ENCODE data around the gene ELAPOR2.
"Not testable (repeated sequence)": the region's sequence is repeated elsewhere in the genome, so short reads cannot be mapped to it uniquely, and the experiment has no call there.

Gene ELAPOR2

DNA sequence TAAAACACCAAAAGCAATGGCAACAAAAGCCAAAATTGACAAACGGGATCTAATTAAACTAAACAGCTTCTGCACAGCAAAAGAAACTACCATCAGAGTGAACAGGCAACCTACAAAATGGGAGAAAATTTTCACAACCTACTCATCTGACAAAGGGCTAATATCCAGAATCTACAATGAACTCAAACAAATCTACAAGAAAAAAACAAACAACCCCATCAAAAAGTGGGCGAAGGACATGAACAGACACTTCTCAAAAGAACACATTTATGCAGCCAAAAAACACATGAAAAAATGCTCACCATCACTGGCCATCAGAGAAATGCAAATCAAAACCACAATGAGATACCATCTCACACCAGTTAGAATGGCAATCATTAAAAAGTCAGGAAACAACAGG lies 14.7 kb downstream of the ELAPOR2 start:
- not testable (repeated sequence) for DNase-seq

DNA sequence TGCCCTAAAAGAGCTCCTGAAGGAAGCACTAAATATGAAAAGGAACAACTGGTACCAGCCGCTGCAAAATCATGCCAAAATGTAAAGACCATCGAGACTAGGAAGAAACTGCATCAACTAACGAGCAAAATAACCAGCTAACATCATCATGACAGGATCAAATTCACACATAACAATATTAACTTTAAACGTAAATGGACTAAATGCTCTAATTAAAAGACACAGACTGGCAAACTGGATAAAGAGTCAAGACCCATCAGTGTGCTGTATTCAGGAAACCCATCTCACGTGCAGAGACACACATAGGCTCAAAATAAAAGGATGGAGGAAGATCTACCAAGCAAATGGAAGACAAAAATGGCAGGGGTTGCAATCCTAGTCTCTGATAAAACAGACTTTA lies 17.9 kb downstream of the ELAPOR2 start:
- DNase-seq: not testable (repeated sequence)

DNA sequence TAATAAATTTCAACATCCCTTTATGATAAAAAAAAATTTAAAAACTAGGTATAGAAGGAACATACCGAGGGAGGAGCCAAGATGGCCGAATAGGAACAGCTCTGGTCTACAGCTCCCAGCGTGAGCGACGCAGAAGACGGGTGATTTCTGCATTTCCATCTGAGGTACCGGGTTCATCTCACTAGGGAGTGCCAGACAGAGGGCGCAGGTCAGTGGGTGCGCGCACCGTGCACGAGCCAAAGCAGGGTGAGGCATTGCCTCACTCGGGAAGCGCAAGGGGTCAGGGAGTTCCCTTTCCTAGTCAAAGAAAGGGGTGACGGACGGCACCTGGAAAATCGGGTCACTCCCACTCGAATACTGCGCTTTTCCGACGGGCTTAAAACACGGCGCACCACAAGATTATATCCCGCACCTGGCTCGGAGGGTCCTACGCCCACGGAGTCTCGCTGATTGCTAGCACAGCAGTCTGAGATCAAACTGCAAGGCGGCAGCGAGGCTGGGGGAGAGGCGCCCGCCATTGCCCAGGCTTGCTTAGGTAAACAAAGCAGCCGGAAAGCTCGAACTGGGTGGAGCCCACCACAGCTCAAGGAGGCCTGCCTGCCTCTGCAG lies 19.7 kb downstream of the ELAPOR2 start:
- not testable (repeated sequence) for DNase-seq

DNA sequence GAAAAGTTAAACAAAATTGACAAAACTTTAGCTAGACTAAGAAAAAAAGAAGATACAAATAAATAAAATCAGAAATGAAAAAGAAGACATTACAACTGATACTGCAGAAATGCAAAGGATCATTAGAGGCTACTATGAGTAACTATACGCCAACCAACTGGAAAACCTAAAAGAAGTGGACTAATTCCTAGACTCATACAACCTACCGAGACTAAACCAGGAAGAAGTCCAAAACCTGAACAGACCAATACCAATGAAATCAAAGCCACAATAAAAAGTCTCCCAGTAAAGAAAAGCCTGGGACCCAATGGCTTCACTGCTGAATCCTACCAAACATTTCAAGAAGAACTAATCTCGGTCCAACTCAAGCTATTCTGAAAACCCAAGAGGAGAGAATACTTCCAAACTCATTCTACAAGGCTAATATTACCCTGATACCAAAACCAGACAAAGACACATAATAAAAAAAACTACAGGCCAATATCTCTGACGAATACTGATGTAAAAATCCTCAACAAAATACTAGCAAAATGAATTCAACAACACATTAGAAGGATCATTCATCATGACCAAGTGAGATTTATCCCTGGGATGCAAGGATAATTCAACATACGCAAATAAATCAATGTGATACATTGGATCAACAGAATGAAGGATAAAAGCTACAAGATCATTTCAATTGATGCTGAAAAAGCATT lies 20.3 kb downstream of the ELAPOR2 start:
- no peak for DNase-seq

DNA sequence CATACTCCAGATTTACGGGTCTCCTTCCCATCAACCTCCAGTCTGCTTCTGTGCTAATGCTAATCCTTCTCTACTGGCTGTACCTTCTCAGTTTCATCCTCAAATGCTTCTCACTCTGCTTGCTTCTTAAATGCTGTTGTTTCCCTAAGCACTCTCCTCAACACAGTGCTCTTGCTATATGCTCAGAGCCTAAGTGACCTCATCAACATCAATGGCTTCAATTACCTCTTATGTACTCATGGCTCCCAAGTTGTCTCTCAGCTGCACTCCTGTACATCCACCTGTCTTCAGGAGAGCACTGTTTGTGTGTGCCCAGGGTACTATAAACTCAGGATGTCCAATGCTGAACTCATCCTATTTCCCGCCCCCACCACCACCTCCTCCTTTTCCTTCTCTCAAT lies 22.5 kb downstream of the ELAPOR2 start:
- DNase-seq: no peak

DNA sequence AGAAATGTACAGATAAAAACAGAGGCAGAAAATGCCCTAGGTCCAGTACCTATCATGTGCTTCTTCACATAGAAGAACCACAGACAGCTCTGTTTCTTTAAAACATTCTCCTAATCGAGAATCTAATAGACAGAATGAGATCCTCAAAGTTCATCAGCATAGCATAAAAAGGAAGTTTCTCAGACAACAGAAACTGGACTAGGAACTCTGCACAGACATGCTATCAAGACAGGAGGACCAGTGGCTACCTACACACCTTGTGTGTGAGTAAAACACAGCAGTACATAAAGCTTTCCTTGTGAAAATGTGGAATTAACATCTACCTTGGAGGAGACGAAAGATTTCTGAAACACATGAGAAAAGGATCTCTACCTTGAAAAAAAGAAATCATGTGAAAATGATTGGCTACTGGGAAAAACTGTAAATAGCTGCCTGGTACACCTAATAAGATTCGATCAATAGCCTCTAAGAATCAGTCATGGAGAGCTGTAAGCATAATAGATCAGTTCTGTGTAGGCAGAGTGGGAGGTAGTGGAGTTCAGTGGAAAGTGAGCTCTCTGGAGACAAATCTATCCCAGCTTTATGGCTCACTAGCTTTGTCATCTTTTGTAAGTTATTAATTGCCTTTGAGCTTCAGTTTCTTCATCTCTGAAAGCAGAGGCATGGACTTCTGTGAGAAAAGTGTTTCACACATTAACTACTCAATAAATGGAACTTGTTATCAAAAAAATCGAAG lies 26.7 kb downstream of the ELAPOR2 start:
- DNase-seq: no peak

DNA sequence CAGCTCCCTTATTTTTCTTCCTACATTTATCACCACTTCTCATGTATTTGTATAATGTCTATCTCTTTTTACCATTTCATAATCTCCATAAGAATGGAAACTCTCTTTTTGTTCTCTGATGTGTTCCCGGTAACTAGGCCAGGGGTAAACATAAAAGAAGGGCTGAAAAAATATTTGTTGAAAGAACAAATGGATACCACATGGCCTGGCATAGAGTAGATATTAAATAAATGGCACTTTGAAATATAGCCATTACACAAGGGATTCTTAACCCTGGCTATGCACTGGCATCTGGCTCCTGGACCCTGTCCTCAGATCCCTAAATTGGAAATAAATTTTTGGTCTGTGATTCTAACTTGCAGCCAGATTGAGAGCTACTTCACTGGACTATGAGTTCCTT lies 30.4 kb downstream of the ELAPOR2 start:
- no peak for DNase-seq

DNA sequence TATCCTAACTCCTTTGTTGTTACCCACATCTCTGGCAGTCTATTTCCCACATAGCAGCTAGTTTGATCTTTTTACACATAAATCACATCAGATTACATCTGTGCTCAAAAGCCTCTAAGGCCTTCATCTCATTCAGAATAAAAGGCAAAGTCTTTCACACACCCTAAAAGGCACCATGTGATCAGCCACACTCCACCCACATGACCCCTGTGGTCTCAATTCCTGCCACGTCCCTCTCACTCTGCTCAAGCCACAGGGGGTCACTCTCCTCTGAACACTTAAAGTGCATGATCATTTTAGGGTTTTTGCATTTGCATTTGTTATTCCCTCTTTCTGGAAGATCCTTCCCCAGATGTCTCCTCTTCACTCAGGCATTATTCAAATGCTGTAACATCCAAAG lies 30.8 kb downstream of the ELAPOR2 start:
- no peak for DNase-seq

DNA sequence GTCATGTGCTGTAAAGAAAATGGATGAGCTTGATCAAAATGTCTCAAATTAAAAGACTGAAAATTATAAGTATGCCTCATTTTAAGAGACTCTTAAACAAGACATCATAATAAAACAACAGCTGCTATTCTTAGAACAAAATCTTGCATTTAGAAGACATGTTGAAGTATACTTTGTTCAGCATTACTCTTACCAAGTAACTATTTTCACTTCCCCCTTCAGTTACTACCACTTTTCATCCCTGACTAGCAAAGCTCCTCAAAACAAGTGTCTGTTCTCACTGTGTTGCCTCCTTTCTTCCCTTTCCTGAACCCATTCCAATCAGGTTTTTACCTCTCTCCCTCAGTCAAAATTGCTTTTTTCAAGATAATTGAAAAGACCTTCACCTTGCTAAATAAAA lies 31.6 kb downstream of the ELAPOR2 start:
- no peak for DNase-seq

DNA sequence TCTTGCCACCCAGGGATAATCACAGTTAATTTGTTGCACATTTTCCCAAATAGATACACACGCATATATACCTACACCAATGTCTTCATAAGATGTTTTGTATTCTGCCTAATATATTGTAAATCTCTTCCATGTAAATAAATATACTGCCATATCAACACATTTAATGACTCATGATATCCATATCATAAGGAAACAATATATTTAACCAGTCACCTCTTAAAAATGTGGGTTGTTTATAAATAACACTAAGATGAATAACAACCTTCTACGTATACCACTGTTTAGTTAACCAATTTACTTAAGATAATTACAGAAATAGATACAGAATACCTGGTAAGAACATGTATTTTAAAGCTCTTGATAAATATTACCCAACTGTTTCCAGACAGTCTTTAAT lies 38.2 kb downstream of the ELAPOR2 start:
- no peak for DNase-seq

DNA sequence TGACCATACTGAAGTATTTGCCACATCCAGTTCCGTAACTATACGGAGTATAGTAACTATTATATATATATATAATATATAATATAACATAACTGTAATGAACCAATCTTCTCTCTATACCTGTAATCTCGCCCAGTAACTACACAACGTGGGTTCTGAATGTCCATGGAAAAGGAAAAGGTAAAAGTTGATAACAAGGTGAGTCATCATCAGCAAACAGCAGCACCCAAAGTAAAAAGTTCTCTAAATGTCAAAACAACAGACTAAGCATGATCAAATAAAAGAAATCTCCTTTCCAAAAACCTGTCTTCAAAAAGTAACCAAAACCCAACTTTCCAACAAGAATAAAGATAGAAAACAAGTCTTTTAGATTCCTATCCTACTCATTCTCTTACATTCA lies 42.8 kb downstream of the ELAPOR2 start:
- no peak for DNase-seq

DNA sequence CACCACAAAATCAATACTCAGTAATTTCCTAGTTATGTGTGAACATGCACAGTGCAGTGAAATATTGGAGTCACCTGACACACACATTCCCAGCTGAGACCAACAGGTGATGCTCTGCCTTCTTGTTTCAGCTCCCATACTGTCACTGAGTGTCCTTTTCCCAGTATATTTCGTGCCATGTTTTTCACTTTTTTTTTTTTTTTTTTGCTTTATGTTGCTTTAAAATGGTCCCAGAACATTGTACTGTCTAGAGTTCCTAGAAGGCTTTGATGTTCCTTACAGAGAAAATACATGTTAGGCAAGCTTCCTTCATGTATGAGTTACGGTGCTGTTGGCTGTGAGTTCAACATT lies 45.6 kb downstream of the ELAPOR2 start:
- no peak for DNase-seq

DNA sequence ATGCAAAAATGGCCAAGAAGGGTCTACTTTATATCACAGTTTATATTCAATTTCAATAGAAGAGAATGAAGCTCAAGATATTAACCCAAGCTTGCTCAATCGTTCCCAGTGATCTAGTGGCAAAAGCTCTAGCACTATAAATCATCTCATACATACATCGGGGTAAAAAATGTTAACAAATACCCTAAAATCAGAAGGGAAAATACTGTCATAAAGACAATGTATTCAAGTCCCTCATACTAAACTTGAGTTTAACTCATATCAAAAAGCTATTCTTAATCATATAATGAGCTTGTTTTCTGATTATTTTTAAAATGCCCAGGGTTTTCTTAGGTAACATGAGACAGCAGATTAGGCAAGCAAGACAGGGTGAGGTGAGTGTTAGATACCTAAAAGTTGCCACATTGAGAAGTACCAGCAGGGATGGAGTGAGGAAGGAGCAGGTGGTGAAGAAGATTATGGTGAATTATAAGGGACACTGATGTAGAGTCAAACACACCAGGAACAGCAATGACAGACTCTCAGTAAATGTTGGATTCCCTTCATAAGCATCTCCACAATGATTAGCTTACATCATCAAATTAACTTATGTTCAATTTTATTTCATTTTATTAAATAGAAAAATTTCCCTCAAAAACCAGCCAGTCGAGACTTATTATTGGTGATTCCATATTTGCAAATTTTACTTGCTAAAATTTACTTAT lies 46.2 kb downstream of the ELAPOR2 start:
- DNase-seq: no peak
